Astrocyte of the cerebellum (primary cell): ENCODE data around the gene PDZD8.

Experiments used
- DNase-seq: peaks from one replicate; pipeline ENCODE4 v3.0.0-alpha.2; 2011; ENCODE audit warnings: low read depth
- H3K4me3 ChIP-seq: 2 replicates; pipeline ENCODE4 v1.5.1; 2011; ENCODE audit warnings: mild to moderate bottlenecking, low read depth, low read length, moderate library complexity
- CTCF ChIP-seq: IDR thresholded peaks from 2 replicates; pipeline ENCODE4 v1.5.1; 2012; ENCODE audit warnings: low read length, low read depth, moderate library complexity, mild to moderate bottlenecking; ENCODE audit errors: missing control alignments
- in situ Hi-C: cut with HindIII; loops from 2 replicates; pipeline ENCODE4 v1.10.0; 2017; ENCODE audit warnings: low sequenced_read_pairs

The PDZD8 gene

GRCh38 chr10:117375360-117376178 is at the start of gene PDZD8:
Gene PDZD8 (minus strand): TSS chr10:117375440. CDS start chr10:117375227, 213 bp downstream.
- in situ Hi-C loops, result no loop called here
- peak; percentile 79 for DNase-seq
- H3K4me3 ChIP-seq, result peak within 1 kb of the TSS; percentile 85
- TF ChIP-seq CTCF, result no peak

DNA sequence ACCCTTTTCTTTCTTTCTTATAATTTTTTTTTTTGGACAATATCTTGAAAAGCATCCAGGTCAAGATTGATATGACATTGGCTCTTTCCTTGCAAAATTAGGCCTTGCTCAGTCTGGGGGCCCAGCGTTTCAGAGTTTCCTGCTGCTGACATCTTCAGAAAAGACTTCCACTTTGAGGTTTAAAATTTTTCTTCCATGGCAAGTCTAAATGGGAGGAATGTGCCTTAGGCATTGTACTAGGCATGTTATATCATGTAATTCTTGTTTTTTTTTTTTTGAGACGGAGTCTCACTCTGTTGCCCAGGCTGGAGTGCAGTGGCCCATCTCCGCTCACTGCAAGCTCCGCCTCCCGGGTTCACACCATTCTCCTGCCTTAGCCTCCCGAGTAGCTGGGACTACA is 48.9 kb upstream of the PDZD8 start:
- no peak for DNase-seq
- TF ChIP-seq CTCF, result no peak
- H3K4me3 ChIP-seq, result no peak overlapping the region
- in situ Hi-C loops, result no loop called here

GRCh38 chr10:117421985-117422384 is 46.7 kb upstream of the PDZD8 start:
- no peak for DNase-seq
- TF ChIP-seq CTCF, result no peak
- H3K4me3 ChIP-seq, result no peak overlapping the region
- in situ Hi-C loops, result no loop called here

- in situ Hi-C loops, result no loop called here
- TF ChIP-seq CTCF, result no peak
- no peak overlapping the region for H3K4me3 ChIP-seq
- DNase-seq, result no peak
These were observed 45.5 kb upstream of the PDZD8 start for GRCh38 chr10:117420768-117421167.

- no peak overlapping the region for H3K4me3 ChIP-seq
- DNase-seq, result no peak
- in situ Hi-C loops, result no loop called here
- no peak for TF ChIP-seq CTCF
These were observed 44.7 kb upstream of the PDZD8 start for GRCh38 chr10:117419921-117420320.

DNA sequence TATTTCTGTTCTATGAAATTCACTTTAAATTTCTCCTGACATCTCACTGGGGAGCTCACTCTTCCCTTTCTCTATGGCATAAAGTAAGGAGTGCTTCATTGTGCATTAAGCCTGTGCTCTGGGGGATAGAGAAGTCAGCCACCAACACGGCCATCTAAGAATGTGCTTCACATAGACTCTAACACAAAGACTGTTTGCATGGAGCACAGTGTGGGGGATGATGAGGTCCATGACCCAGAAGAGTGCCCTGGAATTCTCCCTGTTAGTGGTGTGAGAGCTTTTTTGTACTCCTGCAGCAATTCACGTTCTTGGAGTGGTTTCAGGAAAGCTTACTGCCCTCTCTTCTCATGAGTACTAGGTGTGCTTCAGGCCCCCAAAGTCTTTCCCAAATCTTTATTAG is 43.9 kb upstream of the PDZD8 start:
- DNase-seq, result no peak
- no peak for TF ChIP-seq CTCF
- H3K4me3 ChIP-seq, result no peak overlapping the region
- in situ Hi-C loops, result no loop called here
